Gastroesophageal sphincter (tissue), 3 donors: ENCODE data around the gene MEI4.

ENCODE experiments used
- CTCF ChIP-seq, 4 experiments: fragments of 200-600 bp in 2 of 4; fragments of 450-650 bp in 2 of 4; sonication (generic) in 1 of 4; IDR thresholded peaks; one replicate each; pipeline ENCODE4 v1.5.1; 2017 to 2019; ENCODE audit warnings: antibody characterized with exemption in 4 of 4, mild to moderate bottlenecking in 2 of 4, moderate library complexity in 2 of 4
- EP300 ChIP-seq: sonication (generic); formaldehyde crosslinking; IDR thresholded peaks from one replicate; pipeline ENCODE4 v1.6.1; 2017; ENCODE audit warnings: antibody characterized with exemption, mild to moderate bottlenecking
- POLR2A ChIP-seq, 2 donors: fragments of 450-650 bp; IDR thresholded peaks; one replicate each; pipeline ENCODE4 v1.6.1; 2017; ENCODE audit warnings: antibody characterized with exemption in 2 of 2, mild to moderate bottlenecking in 2 of 2, moderate library complexity in 1 of 2
- POLR2AphosphoS5 ChIP-seq: sonication (generic); formaldehyde crosslinking; IDR thresholded peaks from one replicate; pipeline ENCODE4 v1.6.1; 2017; ENCODE audit warnings: antibody characterized with exemption

DNA sequence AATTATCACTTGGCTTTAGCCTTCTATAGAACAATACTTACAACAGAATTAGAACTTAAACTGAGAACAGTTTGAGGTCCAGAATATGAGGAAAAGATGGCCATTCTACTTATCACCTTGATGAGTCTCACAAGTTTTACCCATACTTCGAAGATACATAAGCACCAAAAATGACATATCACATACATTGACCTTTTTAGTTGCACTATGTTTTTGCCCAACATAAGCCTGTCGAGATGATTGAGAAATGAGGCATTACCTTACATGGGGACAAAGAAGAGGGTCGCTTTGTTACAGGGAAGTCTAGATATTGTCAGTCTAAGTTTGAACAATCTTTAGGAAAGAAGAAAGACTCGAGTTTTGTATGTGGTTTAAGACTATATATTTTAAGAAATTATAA is 48.4 kb upstream of the MEI4 start:
- TF ChIP-seq POLR2A (IDR thresholded peaks at IDR 0.05) (no peak), POLR2AphosphoS5 (no peak), CTCF (IDR thresholded peaks at IDR 0.05) (no peak), EP300 (no peak)
